Neural progenitor cell (in vitro differentiated cells): ENCODE results near the gene PGAP6. TPM values are rescaled to one million over a fixed set of nuclear protein-coding genes. Genes with fewer than 3 reads are reported as not detected.

Experiments used
- DNase-seq: peaks from one replicate; pipeline ENCODE4 v3.0.0-alpha.2; 2016; ENCODE audit warnings: low spot score
- H2AFZ ChIP-seq: fragments of 200-600 bp; sonication (generic); replicated peaks from 2 replicates; pipeline ENCODE4 v1.6.1; 2016; ENCODE audit warnings: antibody characterized with exemption
- H3F3A ChIP-seq: fragments of 200-600 bp; sonication (generic); 2 replicates; pipeline ENCODE4 v1.6.1; 2016; ENCODE audit warnings: antibody characterized with exemption, low read depth
- H3K27ac ChIP-seq: fragments of 200-600 bp; sonication (generic); 2 replicates; pipeline ENCODE4 v1.5.1; 2016; ENCODE audit warnings: mild to moderate bottlenecking
- H3K27me3 ChIP-seq: fragments of 200-600 bp; sonication (generic); 2 replicates; pipeline ENCODE4 v1.6.1; 2016; ENCODE audit warnings: mild to moderate bottlenecking, moderate library complexity
- H3K36me3 ChIP-seq: fragments of 200-600 bp; sonication (generic); 2 replicates; pipeline ENCODE4 v1.5.1; 2016
- H3K4me1 ChIP-seq: fragments of 200-600 bp; sonication (generic); 2 replicates; pipeline ENCODE4 v1.6.1; 2016; ENCODE audit warnings: mixed run types
- H3K4me2 ChIP-seq: fragments of 200-600 bp; sonication (generic); 2 replicates; pipeline ENCODE4 v1.6.1; 2016
- H3K4me3 ChIP-seq: fragments of 200-600 bp; sonication (generic); 2 replicates; pipeline ENCODE4 v1.5.1; 2016
- H3K79me2 ChIP-seq: fragments of 200-600 bp; sonication (generic); 2 replicates; pipeline ENCODE4 v1.6.1; 2016; ENCODE audit warnings: low read depth
- H3K9ac ChIP-seq: fragments of 200-600 bp; sonication (generic); 2 replicates; pipeline ENCODE4 v1.6.1; 2016
- H3K9me3 ChIP-seq: fragments of 200-600 bp; sonication (generic); 2 replicates; pipeline ENCODE4 v1.5.1; 2016; ENCODE audit warnings: low read depth
- H4K20me1 ChIP-seq: fragments of 200-600 bp; sonication (generic); 2 replicates; pipeline ENCODE4 v1.6.1; 2016; ENCODE audit warnings: low read depth
- H3K27ac Mint-ChIP-seq: 3 replicates; pipeline ENCODE4 v1.8.0; 2021; ENCODE audit warnings: mixed read lengths
- H3K27me3 Mint-ChIP-seq: 2 replicates; pipeline ENCODE4 v1.8.0; 2022; ENCODE audit warnings: low read depth, mild to moderate bottlenecking, inconsistent platforms, moderate library complexity, mixed read lengths; ENCODE audit not compliant: insufficient read depth
- H3K36me3 Mint-ChIP-seq: 3 replicates; pipeline ENCODE4 v1.8.0; 2021; ENCODE audit warnings: mixed read lengths
- H3K4me1 Mint-ChIP-seq: 3 replicates; pipeline ENCODE4 v1.8.0; 2021; ENCODE audit warnings: mixed read lengths
- H3K4me3 Mint-ChIP-seq: 3 replicates; pipeline ENCODE4 v1.8.0; 2021; ENCODE audit warnings: mild to moderate bottlenecking, moderate library complexity, mixed read lengths
- H3K9me3 Mint-ChIP-seq: 3 replicates; pipeline ENCODE4 v1.8.0; 2020; ENCODE audit warnings: mixed read lengths
- CTCF ChIP-seq: fragments of 200-600 bp; sonication (generic); IDR thresholded peaks from 2 replicates; pipeline ENCODE4 v1.5.1; 2017; ENCODE audit warnings: antibody characterized with exemption, mild to moderate bottlenecking
- EZH2 ChIP-seq: fragments of 200-600 bp; sonication (generic); IDR thresholded peaks from 2 replicates; pipeline ENCODE4 v1.6.1; 2017; ENCODE audit warnings: antibody characterized with exemption, mild to moderate bottlenecking, moderate library complexity
- EZH2phosphoT487 ChIP-seq: fragments of 200-600 bp; sonication (generic); IDR thresholded peaks from 2 replicates; pipeline ENCODE4 v1.6.1; 2017; ENCODE audit warnings: antibody characterized with exemption
- total RNA-seq: library from RNA; depleted of rRNA; stranded (reverse); fragments of >200 nt; gene quantifications from 2 replicates; pipeline ENCODE4 v1.2.3, GENCODE V29; 2015; ENCODE audit warnings: low replicate concordance

PGAP6 gene
- total RNA-seq, 1 donor from 2014 or later: 16.7 TPM

GRCh38 chr16:396605-397004, 14.8 kb upstream of the PGAP6 start:
- peak overlapping the region; percentile 98 for H3K27ac Mint-ChIP-seq
- no peaks in the 10 kb centered on the region for H3K9me3 Mint-ChIP-seq
- H2AFZ ChIP-seq: peak overlapping the region; percentile 66

GRCh38 chr16:396199-396598, 14.4 kb upstream of the PGAP6 start:
- peak; percentile 40 for DNase-seq
- Mint-ChIP-seq H3K4me1 (peaks cover 23% of the 10 kb centered on the region), H3K27me3 (peaks cover 13% of the 10 kb centered on the region), H3K4me3 (peak overlapping the region; percentile 97), H3K27ac (peak overlapping the region; percentile 91), H3K9me3 (no peaks in the 10 kb centered on the region), H3K36me3 (peaks cover 2% of the 10 kb centered on the region)
- Histone ChIP-seq H3K9me3 (no peaks in the 10 kb centered on the region), H3K27me3 (peaks cover 2% of the 10 kb centered on the region), H3K4me3 (peak overlapping the region; percentile 69), H2AFZ (peak overlapping the region; percentile 66), H3K4me1 (peaks cover 7% of the 10 kb centered on the region), H3K79me2 (no peaks in the 10 kb centered on the region), H4K20me1 (peaks cover 26% of the 10 kb centered on the region), H3K27ac (no peak overlapping the region), H3K4me2 (peak overlapping the region; percentile 77), H3F3A (peaks cover 50% of the 10 kb centered on the region), H3K36me3 (no peaks in the 10 kb centered on the region), H3K9ac (no peak overlapping the region)
- TF ChIP-seq EZH2 (no peak), CTCF (no peak)

More at GRCh38 chr16:396605-397004, 14.8 kb upstream of the PGAP6 start:
- no peak overlapping the region for H3K27ac ChIP-seq
- H3K27me3 ChIP-seq: peaks cover 2% of the 10 kb centered on the region
- peaks cover 26% of the 10 kb centered on the region for H4K20me1 ChIP-seq
- TF ChIP-seq EZH2phosphoT487 (no peak), EZH2 (no peak), CTCF (no peak)
- H3K4me1 Mint-ChIP-seq: peaks cover 23% of the 10 kb centered on the region
- H3K4me1 ChIP-seq: peaks cover 7% of the 10 kb centered on the region
- H3K9ac ChIP-seq: no peak overlapping the region
- peak; percentile 75 for DNase-seq
- peaks cover 53% of the 10 kb centered on the region for H3F3A ChIP-seq
- no peaks in the 10 kb centered on the region for H3K79me2 ChIP-seq
- peaks cover 2% of the 10 kb centered on the region for H3K36me3 Mint-ChIP-seq
- H3K36me3 ChIP-seq: no peaks in the 10 kb centered on the region
- peak overlapping the region; percentile 77 for H3K4me2 ChIP-seq
- H3K27me3 Mint-ChIP-seq: peaks cover 13% of the 10 kb centered on the region
- H3K4me3 Mint-ChIP-seq: peak overlapping the region; percentile 97
- no peaks in the 10 kb centered on the region for H3K9me3 ChIP-seq
- peak overlapping the region; percentile 69 for H3K4me3 ChIP-seq

GRCh38 chr16:392450-393030, 10.8 kb upstream of the PGAP6 start:
- Histone ChIP-seq H3K9ac (no peak overlapping the region), H3K79me2 (no peaks in the 10 kb centered on the region), H3K9me3 (no peaks in the 10 kb centered on the region), H3K27me3 (peaks cover 2% of the 10 kb centered on the region), H3K27ac (no peak overlapping the region), H3F3A (peaks cover 25% of the 10 kb centered on the region), H2AFZ (no peak overlapping the region), H3K36me3 (no peaks in the 10 kb centered on the region), H4K20me1 (no peaks in the 10 kb centered on the region), H3K4me3 (no peak overlapping the region), H3K4me1 (peaks cover 11% of the 10 kb centered on the region), H3K4me2 (no peak overlapping the region)
- no peak overlapping the region for H3K4me3 Mint-ChIP-seq
- H3K36me3 Mint-ChIP-seq: peaks cover 2% of the 10 kb centered on the region
- H3K27ac Mint-ChIP-seq: no peak overlapping the region
- peaks cover 3% of the 10 kb centered on the region for H3K9me3 Mint-ChIP-seq
- no peak for TF ChIP-seq EZH2
- no peak for TF ChIP-seq EZH2phosphoT487
- no peak for TF ChIP-seq CTCF
- H3K27me3 Mint-ChIP-seq: peaks cover 15% of the 10 kb centered on the region
- peaks cover 32% of the 10 kb centered on the region for H3K4me1 Mint-ChIP-seq
- DNase-seq: no peak
